Measurements from ENCODE around the gene ENPEP.

GRCh38 chr4:110474481-110474880, 1.5 kb upstream of the ENPEP start:
- TF ChIP-seq CTCF (IDR thresholded peaks at IDR 0.05; ENCODE audit: insufficient read depth, low read length, poor library complexity, severe bottlenecking): no peak
- TF ChIP-seq EZH2phosphoT487 (conservative IDR thresholded peaks at IDR 0.05; ENCODE audit: low read length): no peak

All from SU-DHL-6 (cell line).